ENCODE measurements around the gene SARDH. TPM values are rescaled to one million over a fixed set of nuclear protein-coding genes. Genes with fewer than 3 reads are reported as not detected.
A peak's percentile ranks its signal among the peaks of the same experiment; 100 is the strongest.

SARDH gene
- total and polyA plus RNA-seq, 2 of the 13 experiments (the other 11 are each of a cell fraction or from before 2014, with no cell fraction given), result 11.6 to 34.9 TPM

GRCh38 chr9:133779081-133779480 is 40.9 kb upstream of the SARDH start:
- intact Hi-C loops (cut with micrococcal nuclease; ENCODE audit: unreplicated experiment), result no loop called here
- in situ Hi-C loops (cut with HindIII; ENCODE audit: extremely low pct_ligation_motif_present, low pct_unique_long_range_greater_than_20kb), result no loop called here
- no TSS peak for BruUV-seq (replicated peaks)

GRCh38 chr9:133778336-133779013 is 40.3 kb upstream of the SARDH start:
- ChIA-PET POLR2A (no interaction called here), CTCF (ENCODE audit: low intra/inter-chr PET ratio, low total read pairs) (no interaction called here)
- Histone ChIP-seq H3K27me3 (ENCODE audit: control insufficient read depth in 1 of 2, insufficient read depth in 2 of 2, low read length in 2 of 2) (no peaks in the 10 kb centered on the region), H3K4me2 (ENCODE audit: low read depth, low read length) (no peak overlapping the region), H3K4me3 (replicated peaks in 1 of 3; ENCODE audit: insufficient read depth in 1 of 3, low read depth in 2 of 3, low read length in 3 of 3) (no peak overlapping the region), H2AFZ (ENCODE audit: low read length) (no peak overlapping the region), H3K27ac (ENCODE audit: extremely low read length, insufficient read depth, low read length) (no peak overlapping the region), H4K20me1 (ENCODE audit: insufficient read depth, low read length) (no peaks in the 10 kb centered on the region; the same call in 1 of the 2 replicates), H3K79me2 (ENCODE audit: insufficient read depth, low read length) (no peaks in the 10 kb centered on the region), H3K36me3 (replicated peaks in 1 of 2; ENCODE audit: control insufficient read depth in 1 of 2, insufficient read depth in 2 of 2, low read length in 2 of 2) (peaks cover 38 to 69% of the 10 kb centered on the region in 2 experiments; a peak in 4 of 5 replicates), H3K4me1 (ENCODE audit: insufficient read depth, low read length) (no peaks in the 10 kb centered on the region), H3K9ac (ENCODE audit: insufficient read depth, low read depth, low read length) (no peak overlapping the region), H3K9me3 (ENCODE audit: low read length) (0 out of 2 replicates have a peak, but pooled peaks cover 5% of the 10 kb centered on the region)
- DNase-seq (ENCODE audit: low spot score) (no peak), ATAC-seq (no peak), FAIRE-seq (no peak)
- in situ Hi-C loops (cut with HindIII; ENCODE audit: extremely low pct_ligation_motif_present, low pct_unique_long_range_greater_than_20kb) (no loop called here), intact Hi-C loops (cut with micrococcal nuclease; ENCODE audit: unreplicated experiment) (no loop called here)
- no peak for TF ChIP-seq ISL2 (CRISPR knock-in tag; IDR thresholded peaks at IDR 0.05)
- TF ChIP-seq AGO2 (optimal IDR thresholded peaks at IDR 0.05; ENCODE audit: low read depth, low read length), result peak; percentile 33
- WGBS (ENCODE audit: low lambda C conversion rate), result 91% methylated on average over 10 of the region's 20 CpGs
- BruUV-seq (replicated peaks), result no TSS peak

More at GRCh38 chr9:133779081-133779480, 40.9 kb upstream of the SARDH start:
- DNase-seq (ENCODE audit: low spot score), result no peak
- ChIA-PET POLR2A (no interaction called here), CTCF (ENCODE audit: low intra/inter-chr PET ratio, low total read pairs) (no interaction called here)
- no peak overlapping the region for H2AFZ ChIP-seq (ENCODE audit: low read length)
- no peak overlapping the region for H3K27ac ChIP-seq (ENCODE audit: extremely low read length, insufficient read depth, low read length)
- H3K79me2 ChIP-seq (ENCODE audit: insufficient read depth, low read length), result no peaks in the 10 kb centered on the region
- H3K36me3 ChIP-seq (replicated peaks in 1 of 2; ENCODE audit: control insufficient read depth in 1 of 2, insufficient read depth in 2 of 2, low read length in 2 of 2), result peaks cover 38 to 66% of the 10 kb centered on the region in 2 experiments; a peak in 4 of 5 replicates
- no peaks in the 10 kb centered on the region for H3K27me3 ChIP-seq (ENCODE audit: control insufficient read depth in 1 of 2, insufficient read depth in 2 of 2, low read length in 2 of 2)
- 0 out of 2 replicates have a peak, but pooled peaks cover 5% of the 10 kb centered on the region for H3K9me3 ChIP-seq (ENCODE audit: low read length)
- no peak overlapping the region for H3K9ac ChIP-seq (ENCODE audit: insufficient read depth, low read depth, low read length)
- H3K4me1 ChIP-seq (ENCODE audit: insufficient read depth, low read length), result no peaks in the 10 kb centered on the region
- H3K4me3 ChIP-seq (replicated peaks in 1 of 3; ENCODE audit: insufficient read depth in 1 of 3, low read depth in 2 of 3, low read length in 3 of 3), result no peak overlapping the region
- ATAC-seq, result no peak
- FAIRE-seq, result no peak
- no peak for TF ChIP-seq EED (CRISPR knock-in tag; IDR thresholded peaks at IDR 0.05)
- TF ChIP-seq AGO2 (optimal IDR thresholded peaks at IDR 0.05; ENCODE audit: low read depth, low read length), result peak; percentile 4
- TF ChIP-seq TMF1 (CRISPR knock-in tag; IDR thresholded peaks at IDR 0.05; ENCODE audit: low read depth), result 0 out of 2 replicates have a peak, but pooled peaks have one; percentile 21
- TF ChIP-seq HNF4G (IDR thresholded peaks at IDR 0.05; ENCODE audit: borderline replicate concordance, low read depth, low read length), result no peak
- no peak for TF ChIP-seq HNF4G (CRISPR knock-in tag; IDR thresholded peaks at IDR 0.05; ENCODE audit: borderline replicate concordance, low read depth)
- no peak for TF ChIP-seq HMG20A (CRISPR knock-in tag; IDR thresholded peaks at IDR 0.05; ENCODE audit: borderline replicate concordance)
- no peak for TF ChIP-seq KDM5B (CRISPR knock-in tag; IDR thresholded peaks at IDR 0.05; ENCODE audit: borderline replicate concordance)
- no peak for TF ChIP-seq YEATS2 (CRISPR knock-in tag; IDR thresholded peaks at IDR 0.05; ENCODE audit: borderline replicate concordance)
- no peak for TF ChIP-seq ETV5 (CRISPR knock-in tag; IDR thresholded peaks at IDR 0.05; ENCODE audit: borderline replicate concordance)
- no peak for TF ChIP-seq ZNF616 (CRISPR knock-in tag; IDR thresholded peaks at IDR 0.05; ENCODE audit: low read depth)
- 100% methylated on average over 7 of the region's 8 CpGs for WGBS (ENCODE audit: low lambda C conversion rate)
- no peak overlapping the region for H3K4me2 ChIP-seq (ENCODE audit: low read depth, low read length)
- no peaks in the 10 kb centered on the region; the same call in 1 of the 2 replicates for H4K20me1 ChIP-seq (ENCODE audit: insufficient read depth, low read length)
